ENCODE data around the gene MBNL1.

DNA sequence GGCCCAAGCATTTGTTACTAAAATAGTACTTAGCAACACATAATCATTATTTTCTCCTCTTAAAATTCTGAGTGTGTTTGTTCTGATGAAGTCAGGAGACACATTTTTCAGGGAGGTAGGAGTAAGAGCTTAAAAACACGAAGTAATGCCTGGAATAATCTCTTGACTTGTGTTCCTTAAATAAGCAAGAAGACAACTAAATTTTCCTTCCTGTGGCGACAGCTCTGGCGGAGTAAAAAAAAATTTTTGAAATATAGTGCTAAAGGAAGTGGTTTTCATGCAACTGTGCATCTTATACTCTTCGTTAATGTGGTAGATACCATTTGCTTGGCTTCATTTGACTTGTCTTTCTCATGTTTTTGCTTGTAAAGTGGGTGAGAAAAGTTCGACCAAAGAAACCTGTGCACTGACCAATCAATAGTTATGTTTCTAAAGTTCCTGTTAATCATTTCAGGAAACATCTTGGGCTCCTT lies 11.1 kb upstream of the MBNL1 start:
- TF ChIP-seq, protein P1, sequence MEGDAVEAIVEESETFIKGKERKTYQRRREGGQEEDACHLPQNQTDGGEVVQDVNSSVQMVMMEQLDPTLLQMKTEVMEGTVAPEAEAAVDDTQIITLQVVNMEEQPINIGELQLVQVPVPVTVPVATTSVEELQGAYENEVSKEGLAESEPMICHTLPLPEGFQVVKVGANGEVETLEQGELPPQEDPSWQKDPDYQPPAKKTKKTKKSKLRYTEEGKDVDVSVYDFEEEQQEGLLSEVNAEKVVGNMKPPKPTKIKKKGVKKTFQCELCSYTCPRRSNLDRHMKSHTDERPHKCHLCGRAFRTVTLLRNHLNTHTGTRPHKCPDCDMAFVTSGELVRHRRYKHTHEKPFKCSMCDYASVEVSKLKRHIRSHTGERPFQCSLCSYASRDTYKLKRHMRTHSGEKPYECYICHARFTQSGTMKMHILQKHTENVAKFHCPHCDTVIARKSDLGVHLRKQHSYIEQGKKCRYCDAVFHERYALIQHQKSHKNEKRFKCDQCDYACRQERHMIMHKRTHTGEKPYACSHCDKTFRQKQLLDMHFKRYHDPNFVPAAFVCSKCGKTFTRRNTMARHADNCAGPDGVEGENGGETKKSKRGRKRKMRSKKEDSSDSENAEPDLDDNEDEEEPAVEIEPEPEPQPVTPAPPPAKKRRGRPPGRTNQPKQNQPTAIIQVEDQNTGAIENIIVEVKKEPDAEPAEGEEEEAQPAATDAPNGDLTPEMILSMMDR (IDR thresholded peaks at IDR 0.05), result no peak
- TF ChIP-seq POLR2A (IDR thresholded peaks at IDR 0.05), result no peak

All from vagina (tissue), 2 donors.